GM23338 (cell line): Measurements from ENCODE around the gene ARMC9.
A peak's percentile ranks its signal among the peaks of the same experiment; 100 is the strongest.

Source experiments
- CREB1 ChIP-seq: fragments of 250-450 bp; sonication (Bioruptor Pico); IDR thresholded peaks from 2 replicates; pipeline ENCODE4 v1.5.0; 2020; ENCODE audit warnings: low read depth, mild to moderate bottlenecking, moderate library complexity
- CTCF ChIP-seq, 2 experiments: fragments of 200-600 bp in 1 of 2; sonication (generic) in 1 of 2; conservative IDR thresholded peaks; 2 replicates each; pipeline versions ENCODE4 v1.5.1 to v1.6.1; 2016 to 2017; ENCODE audit warnings: antibody characterized with exemption in 2 of 2, low read depth in 2 of 2, mild to moderate bottlenecking in 2 of 2, moderate library complexity in 1 of 2
- EZH2 ChIP-seq: fragments of 200-600 bp; sonication (generic); IDR thresholded peaks from one replicate; pipeline ENCODE4 v1.8.0; 2017; ENCODE audit warnings: antibody characterized with exemption, mild to moderate bottlenecking, low read depth; ENCODE audit not compliant: unreplicated experiment
- EZH2phosphoT487 ChIP-seq: fragments of 200-600 bp; sonication (generic); IDR thresholded peaks from one replicate; pipeline ENCODE4 v1.8.1; 2018; ENCODE audit warnings: antibody characterized with exemption; ENCODE audit not compliant: unreplicated experiment
- JUNB ChIP-seq: IDR thresholded peaks from one replicate; pipeline ENCODE4 v1.6.1; 2016; ENCODE audit warnings: antibody characterized with exemption; ENCODE audit not compliant: unreplicated experiment
- NANOG ChIP-seq: IDR thresholded peaks from 2 replicates; pipeline ENCODE4 v1.6.1; 2016; ENCODE audit warnings: antibody characterized with exemption, borderline replicate concordance
- POLR2AphosphoS5 ChIP-seq: IDR thresholded peaks from 2 replicates; pipeline ENCODE4 v1.6.1; 2016; ENCODE audit warnings: antibody characterized with exemption, low read depth
- REST ChIP-seq: IDR thresholded peaks from one replicate; pipeline ENCODE4 v1.6.1; 2018; ENCODE audit warnings: antibody characterized with exemption; ENCODE audit not compliant: unreplicated experiment
- ZNF331 ChIP-seq: fragments of 250-450 bp; sonication (Bioruptor Pico); IDR thresholded peaks from 2 replicates; pipeline ENCODE4 v1.5.0; 2020; ENCODE audit warnings: low read depth, mild to moderate bottlenecking, moderate library complexity

GRCh38 chr2:231396058-231396821 lies 197.8 kb downstream of the ARMC9 start:
- no peak for TF ChIP-seq CREB1 (CRISPR knock-in tag)
- TF ChIP-seq POLR2AphosphoS5: no peak
- TF ChIP-seq CTCF (conservative IDR thresholded peaks at IDR 0.05; ENCODE audit: low read depth in 2 of 2): 0 out of 4 replicates have a peak, but pooled peaks of 1 of the 2 experiments have one; percentile 15
- TF ChIP-seq EZH2: no peak
- TF ChIP-seq REST: no peak
- no peak for TF ChIP-seq ZNF331 (CRISPR knock-in tag)
- TF ChIP-seq EZH2phosphoT487: no peak
- no peak for TF ChIP-seq NANOG
- no peak for TF ChIP-seq JUNB
